AG08395 (cell line): ENCODE results near the gene PRMT2.
"Not testable (repeated sequence)": the region's sequence is repeated elsewhere in the genome, so short reads cannot be mapped to it uniquely, and the experiment has no call there.

Experiments
- DNase-seq: peaks from one replicate; pipeline ENCODE4 v3.0.0; 2012; ENCODE audit warnings: mixed read lengths, low spot score

The PRMT2 gene

GRCh38 chr21:46617267-46618051, 18.0 kb upstream of the PRMT2 start:
- no peak for DNase-seq

- no peak for DNase-seq
Measured at GRCh38 chr21:46618738-46619379, 16.6 kb upstream of the PRMT2 start.

- no peak for DNase-seq
Measured at GRCh38 chr21:46619846-46620245, 15.6 kb upstream of the PRMT2 start.

GRCh38 chr21:46620846-46621245, 14.6 kb upstream of the PRMT2 start:
- no peak for DNase-seq

GRCh38 chr21:46621457-46622182, 13.9 kb upstream of the PRMT2 start:
- DNase-seq, result no peak

GRCh38 chr21:46622226-46622625, 13.2 kb upstream of the PRMT2 start:
- DNase-seq, result no peak

GRCh38 chr21:46624050-46624449, 11.4 kb upstream of the PRMT2 start:
- DNase-seq, result no peak

GRCh38 chr21:46625759-46626158, 9.7 kb upstream of the PRMT2 start:
- DNase-seq, result no peak

- no peak for DNase-seq
Measured at GRCh38 chr21:46626536-46626935, 8.9 kb upstream of the PRMT2 start.

GRCh38 chr21:46626975-46627501, 8.4 kb upstream of the PRMT2 start:
- DNase-seq, result no peak

GRCh38 chr21:46627726-46628125, 7.7 kb upstream of the PRMT2 start:
- DNase-seq, result no peak

- no peak for DNase-seq
Measured at GRCh38 chr21:46628868-46629267, 6.6 kb upstream of the PRMT2 start.

- DNase-seq, result not testable (repeated sequence)
Measured at GRCh38 chr21:46630915-46631314, 4.6 kb upstream of the PRMT2 start.

- no peak for DNase-seq
Measured at GRCh38 chr21:46633566-46633965, 1.9 kb upstream of the PRMT2 start.

- no peak for DNase-seq
Measured at GRCh38 chr21:46634427-46634826, 1.0 kb upstream of the PRMT2 start.

- DNase-seq, result peak; percentile 77
Measured at GRCh38 chr21:46634966-46635323, 529 bp upstream of the PRMT2 start.

GRCh38 chr21:46636181-46636512, 673 bp downstream of the PRMT2 start:
- no peak for DNase-seq

GRCh38 chr21:46636550-46637285, 1.2 kb downstream of the PRMT2 start:
- no peak for DNase-seq

GRCh38 chr21:46637952-46638746, 2.7 kb downstream of the PRMT2 start:
- DNase-seq, result no peak

- DNase-seq, result peak; percentile 31
Measured at GRCh38 chr21:46639489-46640386, 4.3 kb downstream of the PRMT2 start.
